Kidney capillary endothelial cell (primary cell): ENCODE data around the gene ZNF76.
A peak's percentile ranks its signal among the peaks of the same experiment; 100 is the strongest.

Source experiments
- DNase-seq: peaks from one replicate; pipeline ENCODE4 v3.0.0-alpha.2; 2018; ENCODE audit warnings: low spot score

Gene ZNF76

GRCh38 chr6:35267897-35268296, 8.4 kb downstream of the ZNF76 start:
- no peak for DNase-seq

DNA sequence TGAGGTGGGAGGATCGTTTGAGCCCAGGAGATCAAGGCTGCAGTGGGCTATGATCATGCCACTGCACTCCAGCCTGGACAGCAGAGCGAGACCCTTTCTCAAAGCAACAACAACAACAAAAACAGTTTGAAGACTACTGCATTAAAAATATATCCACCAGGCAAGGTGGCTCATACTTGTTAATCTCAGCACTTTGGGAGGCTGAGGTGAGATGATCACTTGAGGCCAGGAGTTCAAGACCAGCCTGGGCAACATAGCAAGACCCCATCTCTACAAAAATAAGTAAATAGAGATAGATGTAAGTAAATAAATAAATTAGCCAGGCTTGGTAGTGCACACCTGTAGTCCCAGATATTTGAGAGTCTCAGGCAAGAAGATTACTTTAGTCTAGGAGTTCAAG, 12.5 kb downstream of the ZNF76 start:
- DNase-seq = no peak

DNA sequence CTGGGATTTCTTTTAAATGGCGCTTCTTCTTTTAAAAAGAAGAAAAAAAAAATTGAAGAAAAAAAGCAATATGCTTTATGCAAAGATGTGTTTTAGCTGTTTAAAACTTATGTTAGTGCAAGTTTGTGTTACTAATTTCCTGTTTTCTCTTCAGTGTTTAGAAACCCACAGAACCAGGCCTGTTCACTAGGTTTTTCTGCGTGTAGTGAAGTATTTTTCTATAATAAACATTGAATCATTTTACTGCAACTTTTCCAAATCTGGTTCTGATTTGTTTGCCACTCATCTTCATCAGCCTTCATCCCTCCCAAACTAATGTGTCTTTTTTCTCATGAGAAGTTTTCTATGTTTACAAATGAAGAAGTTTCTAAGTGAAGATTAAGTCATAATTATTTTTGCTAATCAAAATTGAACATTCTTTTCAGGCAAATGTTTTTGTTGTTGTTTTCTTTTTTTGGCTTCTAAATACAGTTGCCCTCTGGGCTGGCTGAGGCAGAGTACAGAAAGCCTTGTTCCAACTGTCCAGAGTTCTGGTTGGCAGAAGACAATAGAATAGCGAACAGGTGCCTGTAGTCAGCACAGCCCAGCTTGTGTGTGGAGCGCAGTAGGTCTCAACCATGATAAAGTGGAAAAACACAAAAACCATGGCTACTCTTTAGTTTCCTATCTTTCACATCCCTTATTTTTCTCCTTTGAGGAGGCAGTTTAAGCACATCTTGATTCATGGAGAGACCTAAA, 14.5 kb downstream of the ZNF76 start:
- no peak for DNase-seq

DNA sequence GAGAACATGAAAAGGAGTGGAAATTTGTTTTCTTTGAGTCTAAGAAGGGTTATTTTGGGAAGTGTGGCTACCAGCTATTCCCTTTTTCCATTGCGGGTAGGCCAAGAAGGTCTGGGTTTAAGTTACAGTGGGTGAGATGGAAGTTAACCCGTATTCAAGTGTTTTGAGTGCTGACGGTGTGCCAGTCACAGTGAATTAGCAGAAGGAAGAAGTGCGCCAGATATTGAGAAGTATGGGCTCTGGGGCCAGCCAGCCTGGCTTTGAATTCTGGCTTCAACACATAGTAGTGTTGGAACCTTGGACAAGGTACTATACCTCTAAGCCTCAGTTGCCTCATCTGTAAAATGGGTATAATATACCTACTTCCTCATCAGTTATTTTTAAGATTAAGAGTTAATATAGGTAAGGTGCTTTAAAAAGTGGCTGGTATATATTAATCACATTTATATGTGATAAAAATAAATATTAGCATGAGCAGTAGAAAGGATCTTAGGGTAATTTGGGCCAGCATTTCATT, 16.3 kb downstream of the ZNF76 start:
- no peak for DNase-seq

GRCh38 chr6:35278708-35279107, 19.2 kb downstream of the ZNF76 start:
- no peak for DNase-seq

GRCh38 chr6:35280903-35281302, 21.4 kb downstream of the ZNF76 start:
- DNase-seq = no peak

DNA sequence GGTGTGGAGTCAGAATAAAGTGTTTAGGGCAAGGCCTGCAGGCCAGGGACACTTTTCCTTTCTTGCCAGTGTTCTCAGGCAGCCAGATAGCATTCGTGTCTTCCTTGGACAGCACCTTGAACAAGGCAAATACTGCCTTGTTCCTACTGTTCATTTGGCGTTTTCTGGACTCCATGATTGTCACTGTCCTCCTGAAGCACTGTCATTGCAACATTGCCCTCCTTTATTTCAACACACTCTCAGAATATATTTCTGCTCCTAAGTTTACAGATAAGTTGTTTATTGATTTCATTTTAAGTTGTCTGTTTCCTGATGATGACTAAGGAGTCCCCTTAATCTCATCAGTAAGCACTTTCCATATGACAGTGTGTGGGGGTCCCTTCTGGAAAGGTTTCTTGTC, 22.9 kb downstream of the ZNF76 start:
- DNase-seq = no peak

DNA sequence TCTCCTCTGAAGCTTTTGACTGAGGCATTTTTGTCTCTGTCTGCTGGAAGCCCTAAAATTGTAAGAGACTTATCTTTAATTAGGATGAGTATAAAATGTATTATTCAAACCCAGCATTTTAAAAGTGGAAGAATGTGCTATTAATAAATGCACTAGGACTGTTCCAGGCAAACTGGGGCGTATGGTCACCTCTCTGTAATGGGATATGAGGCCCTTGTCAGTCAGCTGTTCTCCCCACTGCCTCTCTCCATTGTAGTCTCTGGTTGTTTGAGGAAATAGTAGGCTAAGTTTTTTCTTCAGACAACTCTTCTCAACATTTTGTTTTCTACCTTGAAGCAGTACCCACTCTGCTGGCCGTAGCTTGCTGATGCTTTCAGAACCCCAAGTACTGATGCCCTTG, 23.8 kb downstream of the ZNF76 start:
- DNase-seq = no peak

GRCh38 chr6:35287671-35288396, 28.3 kb downstream of the ZNF76 start:
- DNase-seq = no peak

GRCh38 chr6:35288834-35289233, 29.3 kb downstream of the ZNF76 start:
- no peak for DNase-seq

DNA sequence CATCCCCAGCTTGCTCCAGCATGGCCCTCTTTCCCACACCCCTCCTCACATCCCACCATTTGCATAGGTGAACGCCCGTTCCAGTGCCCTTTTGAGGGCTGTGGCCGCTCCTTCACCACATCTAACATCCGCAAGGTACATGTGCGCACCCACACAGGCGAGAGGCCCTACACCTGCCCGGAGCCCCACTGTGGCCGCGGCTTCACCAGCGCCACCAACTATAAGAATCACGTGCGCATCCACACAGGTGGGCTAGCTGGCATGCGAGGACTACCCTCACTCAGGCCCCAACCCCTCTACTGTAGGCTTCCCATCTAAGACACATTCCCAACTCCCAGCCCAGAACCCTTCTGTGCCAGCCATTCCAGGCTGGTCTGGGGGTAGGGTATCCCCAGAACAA, 32.0 kb downstream of the ZNF76 start:
- no peak for DNase-seq

- no peak for DNase-seq
Measured at GRCh38 chr6:35292494-35292893, 33.0 kb downstream of the ZNF76 start.

- no peak for DNase-seq
Measured at GRCh38 chr6:35293681-35294080, 34.1 kb downstream of the ZNF76 start.

GRCh38 chr6:35294308-35294945, 34.9 kb downstream of the ZNF76 start:
- DNase-seq = peak; percentile 48

DNA sequence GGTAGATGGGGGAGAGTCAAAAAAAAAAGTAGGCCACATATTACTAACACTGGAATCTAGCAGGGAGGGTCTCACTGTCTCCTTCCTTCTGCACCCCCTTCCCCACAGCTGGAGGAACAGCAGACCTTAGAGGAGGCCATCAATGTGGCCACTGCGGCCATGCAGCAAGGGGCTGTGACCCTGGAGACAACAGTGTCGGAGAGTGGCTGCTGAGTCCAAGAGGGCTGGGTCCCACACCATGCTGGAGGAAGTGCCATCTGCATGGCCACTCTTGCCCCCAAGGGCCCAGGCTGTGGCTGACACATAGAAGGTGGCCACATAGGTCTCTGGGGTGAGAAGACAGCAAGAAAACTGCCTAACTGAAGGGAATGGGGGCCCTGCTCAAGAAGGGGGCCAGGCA, 35.5 kb downstream of the ZNF76 start:
- no peak for DNase-seq

GRCh38 chr6:35295521-35296315, 36.2 kb downstream of the ZNF76 start:
- DNase-seq = no peak

GRCh38 chr6:35296931-35297600, 37.5 kb downstream of the ZNF76 start:
- DNase-seq = no peak

DNA sequence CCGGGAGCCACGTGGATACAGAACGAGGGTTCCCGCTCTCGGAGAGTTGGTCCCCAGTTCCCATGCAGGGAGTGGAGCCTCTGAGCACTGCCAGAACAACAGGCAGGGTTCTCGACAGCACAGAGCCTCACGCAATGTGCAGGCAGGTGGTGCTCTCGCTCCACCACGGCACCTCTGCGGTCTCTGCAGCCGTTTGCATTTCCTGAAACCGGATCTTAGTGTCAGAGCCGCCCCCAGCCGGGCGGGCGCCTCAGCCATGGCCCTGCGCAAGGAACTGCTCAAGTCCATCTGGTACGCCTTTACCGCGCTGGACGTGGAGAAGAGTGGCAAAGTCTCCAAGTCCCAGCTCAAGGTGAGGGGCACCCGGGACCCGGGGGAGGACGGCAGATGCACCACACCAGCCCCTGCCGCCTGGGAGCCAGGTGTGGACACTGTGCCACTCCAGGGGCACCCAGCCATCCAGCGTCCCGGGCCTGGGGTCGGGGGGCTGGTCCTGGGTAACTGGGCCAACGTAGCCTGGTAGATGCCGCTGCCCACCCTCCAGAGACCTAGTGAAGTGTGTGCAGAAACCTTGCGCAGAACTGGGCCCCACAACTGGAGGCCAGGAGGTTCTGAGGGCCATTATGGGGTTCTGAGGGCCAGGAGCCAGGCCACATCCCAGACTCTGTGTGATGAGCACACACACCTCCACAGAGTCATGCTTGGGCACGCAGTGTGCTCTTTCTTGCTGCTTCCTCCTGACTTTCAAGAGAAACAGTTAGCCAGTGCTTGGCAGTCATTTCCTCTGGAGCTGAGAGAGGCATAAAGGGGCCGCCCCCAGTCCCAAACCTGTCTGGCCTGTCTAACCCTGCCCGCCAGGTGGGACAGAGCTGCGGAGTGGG, 38.3 kb downstream of the ZNF76 start, which contains the start of gene DEF6:
Gene DEF6 (plus strand): TSS at position 218 of the 881 bp plus-strand sequence. CDS start 39 bp downstream, at position 257.
- peak; percentile 93 for DNase-seq

- DNase-seq = no peak
Measured at GRCh38 chr6:35298625-35299140, 39.1 kb downstream of the ZNF76 start.

GRCh38 chr6:35299674-35300073, 40.1 kb downstream of the ZNF76 start:
- no peak for DNase-seq
